ENCODE results near the gene WDPCP.
"Not testable (repeated sequence)": the region's sequence is repeated elsewhere in the genome, so short reads cannot be mapped to it uniquely, and the experiment has no call there.

DNA sequence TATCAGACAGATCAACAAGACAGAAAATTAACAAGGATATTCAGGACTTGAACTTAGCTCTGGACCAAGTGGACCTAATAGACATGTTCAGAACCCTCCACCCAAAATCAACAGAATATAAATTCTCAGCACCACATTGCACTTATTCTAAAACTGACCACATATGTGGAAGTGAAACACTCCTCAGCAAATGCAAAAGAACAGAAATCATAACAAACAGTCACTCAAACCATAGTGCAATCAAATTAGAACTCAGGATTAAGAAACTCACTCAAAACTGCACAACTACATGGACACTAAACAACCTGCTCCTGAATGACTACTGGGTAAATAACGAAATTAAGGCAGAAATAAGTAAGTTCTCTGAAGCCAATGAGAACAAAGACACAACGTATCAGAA is 35.5 kb upstream of the WDPCP start:
- TF ChIP-seq, protein P1, sequence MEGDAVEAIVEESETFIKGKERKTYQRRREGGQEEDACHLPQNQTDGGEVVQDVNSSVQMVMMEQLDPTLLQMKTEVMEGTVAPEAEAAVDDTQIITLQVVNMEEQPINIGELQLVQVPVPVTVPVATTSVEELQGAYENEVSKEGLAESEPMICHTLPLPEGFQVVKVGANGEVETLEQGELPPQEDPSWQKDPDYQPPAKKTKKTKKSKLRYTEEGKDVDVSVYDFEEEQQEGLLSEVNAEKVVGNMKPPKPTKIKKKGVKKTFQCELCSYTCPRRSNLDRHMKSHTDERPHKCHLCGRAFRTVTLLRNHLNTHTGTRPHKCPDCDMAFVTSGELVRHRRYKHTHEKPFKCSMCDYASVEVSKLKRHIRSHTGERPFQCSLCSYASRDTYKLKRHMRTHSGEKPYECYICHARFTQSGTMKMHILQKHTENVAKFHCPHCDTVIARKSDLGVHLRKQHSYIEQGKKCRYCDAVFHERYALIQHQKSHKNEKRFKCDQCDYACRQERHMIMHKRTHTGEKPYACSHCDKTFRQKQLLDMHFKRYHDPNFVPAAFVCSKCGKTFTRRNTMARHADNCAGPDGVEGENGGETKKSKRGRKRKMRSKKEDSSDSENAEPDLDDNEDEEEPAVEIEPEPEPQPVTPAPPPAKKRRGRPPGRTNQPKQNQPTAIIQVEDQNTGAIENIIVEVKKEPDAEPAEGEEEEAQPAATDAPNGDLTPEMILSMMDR (IDR thresholded peaks at IDR 0.05; ENCODE audit: low read depth, low read length, poor library complexity, severe bottlenecking): not testable (repeated sequence)
- TF ChIP-seq EZH2phosphoT487 (IDR thresholded peaks at IDR 0.05; ENCODE audit: borderline replicate concordance, low read length): not testable (repeated sequence)
